BLaER1 (cell line): ENCODE measurements around the gene KCNJ10.

ENCODE experiments used
- H3K27ac ChIP-seq: shearing (Covaris generic); formaldehyde crosslinking; 2 replicates; pipeline ENCODE4 v1.8.1; 2022
- H3K27me3 ChIP-seq: shearing (Covaris generic); formaldehyde crosslinking; 2 replicates; pipeline ENCODE4 v1.8.1; 2022
- H3K36me3 ChIP-seq: shearing (Covaris generic); formaldehyde crosslinking; 2 replicates; pipeline ENCODE4 v1.8.1; 2022
- H3K4me1 ChIP-seq: shearing (Covaris generic); formaldehyde crosslinking; 2 replicates; pipeline ENCODE4 v1.8.1; 2022
- H3K4me2 ChIP-seq: shearing (Covaris generic); formaldehyde crosslinking; 2 replicates; pipeline ENCODE4 v1.8.1; 2022
- H3K4me3 ChIP-seq: shearing (Covaris generic); formaldehyde crosslinking; 2 replicates; pipeline ENCODE4 v1.8.1; 2022
- H3K9ac ChIP-seq: shearing (Covaris generic); formaldehyde crosslinking; 2 replicates; pipeline ENCODE4 v1.8.1; 2022
- H3K9me3 ChIP-seq: shearing (Covaris generic); formaldehyde crosslinking; 2 replicates; pipeline ENCODE4 v1.8.1; 2022
- H4K20me1 ChIP-seq: shearing (Covaris generic); formaldehyde crosslinking; 2 replicates; pipeline ENCODE4 v1.8.1; 2022
- Cebpa-rat ChIP-seq: shearing (Covaris generic); IDR thresholded peaks from 2 replicates; pipeline ENCODE4 v1.8.1; 2022

The KCNJ10 gene

GRCh38 chr1:159973350-159973940 lies 96.5 kb downstream of the KCNJ10 start:
- Histone ChIP-seq H3K4me1 (no peaks in the 10 kb centered on the region), H3K9me3 (no peaks in the 10 kb centered on the region), H3K9ac (no peak overlapping the region), H3K36me3 (no peaks in the 10 kb centered on the region), H3K4me2 (no peak overlapping the region), H4K20me1 (no peaks in the 10 kb centered on the region), H3K27me3 (no peaks in the 10 kb centered on the region), H3K4me3 (no peak overlapping the region), H3K27ac (no peak overlapping the region)
- TF ChIP-seq Cebpa-rat = no peak

GRCh38 chr1:159972443-159973205 lies 97.3 kb downstream of the KCNJ10 start:
- no peaks in the 10 kb centered on the region for H4K20me1 ChIP-seq
- H3K9me3 ChIP-seq = no peaks in the 10 kb centered on the region
- no peaks in the 10 kb centered on the region for H3K4me1 ChIP-seq
- no peaks in the 10 kb centered on the region for H3K36me3 ChIP-seq
- no peak for TF ChIP-seq Cebpa-rat
- H3K9ac ChIP-seq = no peak overlapping the region
- H3K27ac ChIP-seq = no peak overlapping the region
- H3K27me3 ChIP-seq = no peaks in the 10 kb centered on the region
- no peak overlapping the region for H3K4me3 ChIP-seq
- no peak overlapping the region for H3K4me2 ChIP-seq

GRCh38 chr1:159970932-159971342 lies 99.0 kb downstream of the KCNJ10 start:
- H3K36me3 ChIP-seq = no peaks in the 10 kb centered on the region
- H3K9ac ChIP-seq = no peak overlapping the region
- no peak overlapping the region for H3K27ac ChIP-seq
- no peak overlapping the region for H3K4me2 ChIP-seq
- TF ChIP-seq Cebpa-rat = no peak
- no peak overlapping the region for H3K4me3 ChIP-seq
- no peaks in the 10 kb centered on the region for H3K9me3 ChIP-seq
- no peaks in the 10 kb centered on the region for H4K20me1 ChIP-seq
- H3K27me3 ChIP-seq = no peaks in the 10 kb centered on the region
- no peaks in the 10 kb centered on the region for H3K4me1 ChIP-seq

- no peaks in the 10 kb centered on the region for H3K4me1 ChIP-seq
- H3K9me3 ChIP-seq = no peaks in the 10 kb centered on the region
- H3K4me2 ChIP-seq = no peak overlapping the region
- H3K9ac ChIP-seq = no peak overlapping the region
- no peaks in the 10 kb centered on the region for H3K36me3 ChIP-seq
- no peak overlapping the region for H3K27ac ChIP-seq
- no peaks in the 10 kb centered on the region for H3K27me3 ChIP-seq
- no peak overlapping the region for H3K4me3 ChIP-seq
- TF ChIP-seq Cebpa-rat = no peak
- no peaks in the 10 kb centered on the region for H4K20me1 ChIP-seq
These were observed 101.1 kb downstream of the KCNJ10 start for GRCh38 chr1:159968901-159969300.

GRCh38 chr1:159965263-159965662 lies 104.7 kb downstream of the KCNJ10 start:
- H3K9me3 ChIP-seq = no peaks in the 10 kb centered on the region
- H3K27ac ChIP-seq = no peak overlapping the region
- H3K4me3 ChIP-seq = no peak overlapping the region
- no peaks in the 10 kb centered on the region for H3K36me3 ChIP-seq
- no peaks in the 10 kb centered on the region for H3K27me3 ChIP-seq
- no peak overlapping the region for H3K4me2 ChIP-seq
- TF ChIP-seq Cebpa-rat = no peak
- H3K4me1 ChIP-seq = no peaks in the 10 kb centered on the region
- H4K20me1 ChIP-seq = no peaks in the 10 kb centered on the region
- no peak overlapping the region for H3K9ac ChIP-seq

GRCh38 chr1:159964144-159964543 lies 105.8 kb downstream of the KCNJ10 start:
- no peak overlapping the region for H3K27ac ChIP-seq
- no peaks in the 10 kb centered on the region for H3K36me3 ChIP-seq
- TF ChIP-seq Cebpa-rat = no peak
- H3K27me3 ChIP-seq = no peaks in the 10 kb centered on the region
- no peak overlapping the region for H3K9ac ChIP-seq
- H3K4me3 ChIP-seq = no peak overlapping the region
- H4K20me1 ChIP-seq = no peaks in the 10 kb centered on the region
- no peak overlapping the region for H3K4me2 ChIP-seq
- no peaks in the 10 kb centered on the region for H3K9me3 ChIP-seq
- H3K4me1 ChIP-seq = no peaks in the 10 kb centered on the region

GRCh38 chr1:159962176-159962575 lies 107.8 kb downstream of the KCNJ10 start:
- Histone ChIP-seq H3K4me3 (no peak overlapping the region), H3K27ac (no peak overlapping the region), H3K4me1 (no peaks in the 10 kb centered on the region), H3K9ac (no peak overlapping the region), H3K4me2 (no peak overlapping the region), H4K20me1 (no peaks in the 10 kb centered on the region), H3K9me3 (no peaks in the 10 kb centered on the region), H3K36me3 (no peaks in the 10 kb centered on the region), H3K27me3 (no peaks in the 10 kb centered on the region)
- TF ChIP-seq Cebpa-rat = no peak

GRCh38 chr1:159961636-159962035 lies 108.3 kb downstream of the KCNJ10 start:
- Histone ChIP-seq H3K36me3 (no peaks in the 10 kb centered on the region), H3K4me2 (no peak overlapping the region), H3K4me3 (no peak overlapping the region), H3K9me3 (no peaks in the 10 kb centered on the region), H3K9ac (no peak overlapping the region), H3K4me1 (no peaks in the 10 kb centered on the region), H3K27me3 (no peaks in the 10 kb centered on the region), H4K20me1 (no peaks in the 10 kb centered on the region), H3K27ac (no peak overlapping the region)
- TF ChIP-seq Cebpa-rat = no peak

- Histone ChIP-seq H3K9me3 (no peaks in the 10 kb centered on the region), H4K20me1 (no peaks in the 10 kb centered on the region), H3K4me2 (no peak overlapping the region), H3K36me3 (no peaks in the 10 kb centered on the region), H3K4me1 (no peaks in the 10 kb centered on the region), H3K27me3 (no peaks in the 10 kb centered on the region), H3K4me3 (no peak overlapping the region), H3K27ac (no peak overlapping the region), H3K9ac (no peak overlapping the region)
- TF ChIP-seq Cebpa-rat = no peak
These were observed 109.1 kb downstream of the KCNJ10 start for GRCh38 chr1:159960721-159961381.

- Histone ChIP-seq H3K9me3 (no peaks in the 10 kb centered on the region), H4K20me1 (no peaks in the 10 kb centered on the region), H3K27me3 (no peaks in the 10 kb centered on the region), H3K9ac (no peak overlapping the region), H3K27ac (no peak overlapping the region), H3K36me3 (no peaks in the 10 kb centered on the region), H3K4me3 (no peak overlapping the region), H3K4me2 (no peak overlapping the region), H3K4me1 (no peaks in the 10 kb centered on the region)
- no peak for TF ChIP-seq Cebpa-rat
These were observed 110.5 kb downstream of the KCNJ10 start for GRCh38 chr1:159959451-159959850.
